ENCODE results near the gene C2orf68.
"Not testable (repeated sequence)": the region's sequence is repeated elsewhere in the genome, so short reads cannot be mapped to it uniquely, and the experiment has no call there.

Gene C2orf68

GRCh38 chr2:85600951-85601770 lies 10.7 kb downstream of the C2orf68 start:
- no peak for FAIRE-seq
- no peak for DNase-seq (ENCODE audit: insufficient read length, low spot score)

GRCh38 chr2:85600235-85600575 lies 11.7 kb downstream of the C2orf68 start:
- FAIRE-seq, result no peak
- DNase-seq (ENCODE audit: insufficient read length, low spot score), result no peak

- FAIRE-seq (no peak), DNase-seq (ENCODE audit: insufficient read length, low spot score) (no peak)
Measured at GRCh38 chr2:85599468-85600234, 12.2 kb downstream of the C2orf68 start.

- FAIRE-seq (no peak), DNase-seq (ENCODE audit: insufficient read length, low spot score) (no peak)
Measured at GRCh38 chr2:85598594-85599340, 13.1 kb downstream of the C2orf68 start.

GRCh38 chr2:85597241-85597640 lies 14.6 kb downstream of the C2orf68 start:
- no peak for DNase-seq (ENCODE audit: insufficient read length, low spot score)

GRCh38 chr2:85596486-85597143 lies 15.3 kb downstream of the C2orf68 start:
- DNase-seq (ENCODE audit: insufficient read length, low spot score) (no peak), FAIRE-seq (no peak)

More at GRCh38 chr2:85597241-85597640, 14.6 kb downstream of the C2orf68 start:
- no peak for FAIRE-seq

- no peak for DNase-seq (ENCODE audit: insufficient read length, low spot score)
- no peak for FAIRE-seq
Measured at GRCh38 chr2:85596026-85596333, 15.9 kb downstream of the C2orf68 start.

- FAIRE-seq, result peak; percentile 96
- DNase-seq (ENCODE audit: insufficient read length, low spot score), result peak; percentile 99
Measured at GRCh38 chr2:85595301-85596025, 16.4 kb downstream of the C2orf68 start, which contains the start of gene RNF181. TSS of gene RNF181 (plus strand) at chr2:85595745. CDS start at chr2:85595764, 19 bp downstream.

GRCh38 chr2:85594715-85595300 lies 17.1 kb downstream of the C2orf68 start:
- FAIRE-seq, result no peak
- no peak for DNase-seq (ENCODE audit: insufficient read length, low spot score)

GRCh38 chr2:85593023-85593422 lies 18.8 kb downstream of the C2orf68 start:
- FAIRE-seq (no peak), DNase-seq (ENCODE audit: insufficient read length, low spot score) (no peak)

- not testable (repeated sequence) for DNase-seq (ENCODE audit: insufficient read length, low spot score); FAIRE-seq
Measured at GRCh38 chr2:85592299-85592698, 19.6 kb downstream of the C2orf68 start.

- no peak for FAIRE-seq
- DNase-seq (ENCODE audit: insufficient read length, low spot score), result no peak
Measured at GRCh38 chr2:85591563-85591962, 20.3 kb downstream of the C2orf68 start.

- FAIRE-seq (no peak), DNase-seq (ENCODE audit: insufficient read length, low spot score) (no peak)
Measured at GRCh38 chr2:85590950-85591349, 20.9 kb downstream of the C2orf68 start.

- DNase-seq (ENCODE audit: insufficient read length, low spot score), result no peak
- no peak for FAIRE-seq
Measured at GRCh38 chr2:85589982-85590791, 21.7 kb downstream of the C2orf68 start.

- FAIRE-seq (no peak), DNase-seq (ENCODE audit: insufficient read length, low spot score) (no peak)
Measured at GRCh38 chr2:85589181-85589580, 22.7 kb downstream of the C2orf68 start.

- no peak for DNase-seq (ENCODE audit: insufficient read length, low spot score)
Measured at GRCh38 chr2:85588645-85589044, 23.2 kb downstream of the C2orf68 start.

GRCh38 chr2:85588236-85588635 lies 23.6 kb downstream of the C2orf68 start:
- FAIRE-seq, result no peak
- no peak for DNase-seq (ENCODE audit: insufficient read length, low spot score)

More at GRCh38 chr2:85588645-85589044, 23.2 kb downstream of the C2orf68 start:
- FAIRE-seq, result no peak

GRCh38 chr2:85585781-85586105 lies 26.1 kb downstream of the C2orf68 start:
- FAIRE-seq, result no peak
- peak; percentile 33 for DNase-seq (ENCODE audit: insufficient read length, low spot score)

Data from HTR-8/SVneo (cell line).